Measurements from ENCODE around the gene LPIN1.
A peak's percentile ranks its signal among the peaks of the same experiment; 100 is the strongest.
"Not testable (repeated sequence)": the region's sequence is repeated elsewhere in the genome, so short reads cannot be mapped to it uniquely, and the experiment has no call there.

LPIN1 gene

GRCh38 chr2:11810237-11810977, 64.0 kb downstream of the LPIN1 start:
- FAIRE-seq (no peak), DNase-seq (ENCODE audit: low spot score) (no peak)

- FAIRE-seq (peak; percentile 13), DNase-seq (ENCODE audit: low spot score) (no peak)
These were observed 64.7 kb downstream of the LPIN1 start for GRCh38 chr2:11811036-11811654.

- peak; percentile 42 for FAIRE-seq
- DNase-seq (ENCODE audit: low spot score), result no peak
These were observed 66.2 kb downstream of the LPIN1 start for GRCh38 chr2:11812466-11813248.

GRCh38 chr2:11813345-11813744, 66.9 kb downstream of the LPIN1 start:
- DNase-seq (ENCODE audit: low spot score); FAIRE-seq: not testable (repeated sequence)

- no peak for DNase-seq (ENCODE audit: low spot score)
- FAIRE-seq, result no peak
These were observed 67.5 kb downstream of the LPIN1 start for GRCh38 chr2:11813951-11814350.

- DNase-seq (ENCODE audit: low spot score) (no peak), FAIRE-seq (no peak)
These were observed 68.6 kb downstream of the LPIN1 start for GRCh38 chr2:11814979-11815510.

- DNase-seq (ENCODE audit: low spot score); FAIRE-seq: not testable (repeated sequence)
These were observed 70.5 kb downstream of the LPIN1 start for GRCh38 chr2:11816935-11817334.

- FAIRE-seq, result no peak
- no peak for DNase-seq (ENCODE audit: low spot score)
These were observed 72.8 kb downstream of the LPIN1 start for GRCh38 chr2:11819235-11819729.

- DNase-seq (ENCODE audit: low spot score) (no peak), FAIRE-seq (no peak)
These were observed 74.2 kb downstream of the LPIN1 start for GRCh38 chr2:11820650-11821049.

- DNase-seq (ENCODE audit: low spot score), result no peak
These were observed 75.3 kb downstream of the LPIN1 start for GRCh38 chr2:11821705-11822104.

GRCh38 chr2:11822359-11822745, 75.9 kb downstream of the LPIN1 start:
- not testable (repeated sequence) for FAIRE-seq

More at GRCh38 chr2:11821705-11822104, 75.3 kb downstream of the LPIN1 start:
- no peak for FAIRE-seq

GRCh38 chr2:11822746-11823451, 76.5 kb downstream of the LPIN1 start:
- FAIRE-seq, result no peak
- DNase-seq (ENCODE audit: low spot score), result no peak

More at GRCh38 chr2:11822359-11822745, 75.9 kb downstream of the LPIN1 start:
- DNase-seq (ENCODE audit: low spot score), result not testable (repeated sequence)

GRCh38 chr2:11824901-11825828, 78.7 kb downstream of the LPIN1 start:
- DNase-seq (ENCODE audit: low spot score), result no peak
- no peak for FAIRE-seq

GRCh38 chr2:11827547-11827946, 81.1 kb downstream of the LPIN1 start:
- DNase-seq (ENCODE audit: low spot score) (no peak), FAIRE-seq (no peak)

GRCh38 chr2:11828933-11829323, 82.5 kb downstream of the LPIN1 start:
- FAIRE-seq, result no peak
- DNase-seq (ENCODE audit: low spot score), result no peak

- DNase-seq (ENCODE audit: low spot score) (peak; percentile 71), FAIRE-seq (no peak)
These were observed 83.0 kb downstream of the LPIN1 start for GRCh38 chr2:11829324-11829946.

GRCh38 chr2:11829947-11830707, 83.7 kb downstream of the LPIN1 start:
- DNase-seq (ENCODE audit: low spot score) (peak; percentile 92), FAIRE-seq (peak; percentile 20)

- FAIRE-seq (no peak), DNase-seq (ENCODE audit: low spot score) (no peak)
These were observed 84.4 kb downstream of the LPIN1 start for GRCh38 chr2:11830708-11831301.
